Sigmoid colon (tissue), 3 donors: ENCODE measurements around the gene TMEM63A.

ENCODE experiments used
- POLR2A ChIP-seq, 2 donors: fragments of 450-650 bp; IDR thresholded peaks; one replicate each; pipeline ENCODE4 v1.6.1; 2016; ENCODE audit warnings: antibody characterized with exemption in 2 of 2, mild to moderate bottlenecking in 2 of 2, moderate library complexity in 2 of 2
- TF ChIP-seq, protein P1 (sequence below), 4 experiments: fragments of 450-650 bp in 3 of 4; fragments of 200-600 bp in 1 of 4; IDR thresholded peaks; one replicate each; pipeline ENCODE4 v1.5.1; 2016 to 2019; ENCODE audit warnings: antibody characterized with exemption in 4 of 4, mild to moderate bottlenecking in 3 of 4, moderate library complexity in 2 of 4

DNA sequence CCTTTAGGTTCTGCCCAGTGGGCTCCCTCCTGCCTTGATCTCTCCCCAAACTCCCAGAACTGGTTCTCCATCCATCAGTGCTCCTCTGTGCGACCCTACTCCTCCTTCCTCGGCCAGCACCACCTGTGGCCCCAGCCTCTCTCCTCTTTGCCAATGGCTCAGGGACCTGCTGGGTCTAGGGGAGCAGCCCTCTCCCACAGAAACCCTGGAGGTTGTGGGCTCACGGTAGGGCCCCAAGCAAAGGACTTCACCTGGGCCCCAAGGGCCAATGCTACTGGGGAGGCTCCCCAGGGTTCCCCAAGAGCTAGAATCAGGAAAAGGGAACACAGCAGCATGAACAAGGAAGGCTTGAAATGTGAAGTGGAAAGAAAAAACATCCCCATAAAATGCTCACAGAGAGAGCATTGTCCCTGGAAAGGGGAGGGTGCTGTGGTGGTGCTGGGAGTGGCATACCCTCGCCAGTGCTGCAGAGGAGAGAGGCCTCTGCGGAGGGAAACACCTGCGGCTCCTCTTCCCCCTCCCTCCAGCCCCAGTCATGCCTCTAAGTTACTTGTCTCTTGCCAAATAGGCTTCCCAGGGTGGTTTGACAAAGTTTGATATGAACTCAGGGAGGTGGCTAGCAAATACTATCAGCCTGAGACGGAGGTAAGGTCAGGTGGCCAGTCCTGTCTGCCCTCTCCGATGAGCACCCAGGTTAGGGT, 2.5 kb downstream of the TMEM63A start:
- TF ChIP-seq, protein P1, sequence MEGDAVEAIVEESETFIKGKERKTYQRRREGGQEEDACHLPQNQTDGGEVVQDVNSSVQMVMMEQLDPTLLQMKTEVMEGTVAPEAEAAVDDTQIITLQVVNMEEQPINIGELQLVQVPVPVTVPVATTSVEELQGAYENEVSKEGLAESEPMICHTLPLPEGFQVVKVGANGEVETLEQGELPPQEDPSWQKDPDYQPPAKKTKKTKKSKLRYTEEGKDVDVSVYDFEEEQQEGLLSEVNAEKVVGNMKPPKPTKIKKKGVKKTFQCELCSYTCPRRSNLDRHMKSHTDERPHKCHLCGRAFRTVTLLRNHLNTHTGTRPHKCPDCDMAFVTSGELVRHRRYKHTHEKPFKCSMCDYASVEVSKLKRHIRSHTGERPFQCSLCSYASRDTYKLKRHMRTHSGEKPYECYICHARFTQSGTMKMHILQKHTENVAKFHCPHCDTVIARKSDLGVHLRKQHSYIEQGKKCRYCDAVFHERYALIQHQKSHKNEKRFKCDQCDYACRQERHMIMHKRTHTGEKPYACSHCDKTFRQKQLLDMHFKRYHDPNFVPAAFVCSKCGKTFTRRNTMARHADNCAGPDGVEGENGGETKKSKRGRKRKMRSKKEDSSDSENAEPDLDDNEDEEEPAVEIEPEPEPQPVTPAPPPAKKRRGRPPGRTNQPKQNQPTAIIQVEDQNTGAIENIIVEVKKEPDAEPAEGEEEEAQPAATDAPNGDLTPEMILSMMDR (IDR thresholded peaks at IDR 0.05): no peak
- TF ChIP-seq POLR2A (IDR thresholded peaks at IDR 0.05): peak in 1 of 2 donors; percentile 48
